Kidney capillary endothelial cell (primary cell): Measurements from ENCODE around the gene AMMECR1L.
A peak's percentile ranks its signal among the peaks of the same experiment; 100 is the strongest.
"Not testable (repeated sequence)": the region's sequence is repeated elsewhere in the genome, so short reads cannot be mapped to it uniquely, and the experiment has no call there.

ENCODE experiments used
- DNase-seq: peaks from one replicate; pipeline ENCODE4 v3.0.0-alpha.2; 2018; ENCODE audit warnings: low spot score

Gene AMMECR1L

DNA sequence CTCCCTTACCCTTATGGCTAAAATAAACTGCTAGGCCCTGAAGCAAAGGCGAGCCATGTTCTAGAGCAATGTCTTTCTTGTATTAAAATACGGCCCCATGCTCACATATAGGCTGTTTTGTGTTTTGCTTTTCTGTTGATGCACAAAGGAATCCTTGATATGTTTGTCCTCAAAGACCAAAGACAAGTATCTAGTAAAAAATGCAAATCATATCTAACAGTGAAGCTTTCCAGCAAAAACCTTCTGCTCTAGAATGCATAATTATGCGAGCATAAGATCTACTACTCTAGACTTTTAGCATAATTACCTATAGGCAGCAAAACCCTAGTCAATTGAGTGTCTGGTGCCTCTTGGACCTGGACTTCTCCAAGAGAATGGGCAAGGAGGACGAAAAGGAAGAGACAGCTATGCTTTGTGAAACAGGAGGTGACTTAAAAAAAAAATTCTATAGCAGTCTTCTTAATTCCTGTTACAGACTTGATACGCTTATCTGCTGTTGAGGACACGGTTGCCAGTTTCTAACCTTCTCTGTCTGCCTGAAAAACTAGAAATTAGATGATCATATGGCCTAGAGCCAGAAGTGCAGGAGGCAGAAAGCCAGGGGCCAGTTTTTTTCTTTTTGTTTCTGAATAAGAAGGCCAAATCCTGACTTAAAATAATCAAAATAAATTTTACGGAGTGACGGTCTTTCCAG lies 1.5 kb upstream of the AMMECR1L start:
- peak; percentile 7 for DNase-seq

DNA sequence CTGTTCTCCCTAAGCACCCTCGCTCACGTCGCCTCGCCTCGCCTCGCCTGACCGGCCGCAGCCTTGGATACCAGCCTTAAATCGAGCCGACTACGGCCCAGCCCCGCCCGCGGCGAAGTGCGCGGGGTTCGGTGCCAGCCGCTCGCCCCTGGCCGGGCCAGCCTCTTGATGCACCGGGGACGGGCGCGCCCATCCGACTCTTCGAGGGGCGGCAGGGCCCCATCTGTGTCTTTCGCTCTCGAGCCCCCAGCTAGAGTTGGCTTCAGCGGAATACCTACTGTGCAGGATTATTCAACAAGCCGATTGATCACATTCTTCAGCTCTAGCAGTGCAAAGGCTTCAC lies 808 bp upstream of the AMMECR1L start:
- not testable (repeated sequence) for DNase-seq

DNA sequence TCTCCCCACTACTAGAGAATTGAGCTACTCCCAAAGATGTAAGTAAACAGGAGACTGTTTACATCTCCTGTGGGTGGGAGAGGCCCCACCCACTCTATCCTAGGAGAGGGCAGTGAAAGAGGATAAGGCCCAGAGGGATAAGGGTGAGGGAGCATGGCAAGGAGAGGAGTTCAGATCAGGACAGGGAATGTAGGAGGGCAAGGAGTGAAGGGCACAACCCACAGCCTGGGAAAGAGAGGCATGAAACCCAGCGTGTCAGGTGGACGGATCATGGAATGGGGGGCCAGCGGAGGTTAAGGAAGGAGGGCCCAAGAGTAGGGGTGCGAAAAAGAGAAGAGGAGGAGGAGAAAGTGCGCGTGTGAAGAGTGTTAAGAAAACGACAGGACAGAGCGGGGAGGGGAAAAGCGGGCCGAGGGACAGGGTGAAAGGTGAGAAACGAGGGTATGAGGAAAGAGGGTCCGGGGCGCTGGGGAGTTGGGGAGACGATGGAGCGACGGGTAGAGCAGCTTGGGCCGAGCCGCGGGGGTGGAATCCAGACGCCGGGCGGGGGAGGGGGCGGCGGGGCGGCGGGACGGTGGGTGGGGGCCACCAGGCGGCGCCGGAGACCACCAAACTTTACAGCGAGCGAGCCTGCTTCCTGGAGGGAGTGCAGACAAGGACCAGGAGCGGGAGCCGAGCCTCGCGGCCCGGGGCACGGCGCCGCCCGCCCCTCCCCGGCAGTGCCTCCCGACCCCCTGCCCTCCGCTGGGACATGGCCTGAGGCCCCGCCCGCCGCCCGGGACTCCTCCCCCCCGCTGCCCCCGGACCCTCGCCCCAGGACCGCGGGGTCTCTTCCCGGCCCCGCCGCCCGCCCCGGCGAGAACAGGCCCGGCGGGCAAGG lies 655 bp downstream of the AMMECR1L start:
- not testable (repeated sequence) for DNase-seq

DNA sequence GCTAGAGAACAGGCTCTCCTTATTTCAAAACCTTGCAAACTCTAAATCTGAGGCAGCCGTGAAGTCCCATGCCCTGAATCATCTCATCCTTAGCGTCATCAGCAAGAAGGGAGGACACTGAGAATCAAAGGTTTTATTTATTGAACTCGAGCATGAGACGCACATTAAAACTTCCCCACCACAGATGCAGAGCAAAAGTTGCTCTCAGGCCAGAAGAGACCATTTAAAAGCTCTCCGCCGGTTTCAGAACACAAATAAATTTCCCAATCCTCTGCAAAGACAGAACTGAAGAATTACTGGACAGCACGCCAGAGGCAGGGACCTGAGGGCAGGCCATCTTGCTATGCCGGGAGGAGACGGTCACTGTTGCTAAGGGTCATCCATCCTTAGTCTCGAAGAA lies 1.3 kb downstream of the AMMECR1L start:
- DNase-seq: peak; percentile 21

DNA sequence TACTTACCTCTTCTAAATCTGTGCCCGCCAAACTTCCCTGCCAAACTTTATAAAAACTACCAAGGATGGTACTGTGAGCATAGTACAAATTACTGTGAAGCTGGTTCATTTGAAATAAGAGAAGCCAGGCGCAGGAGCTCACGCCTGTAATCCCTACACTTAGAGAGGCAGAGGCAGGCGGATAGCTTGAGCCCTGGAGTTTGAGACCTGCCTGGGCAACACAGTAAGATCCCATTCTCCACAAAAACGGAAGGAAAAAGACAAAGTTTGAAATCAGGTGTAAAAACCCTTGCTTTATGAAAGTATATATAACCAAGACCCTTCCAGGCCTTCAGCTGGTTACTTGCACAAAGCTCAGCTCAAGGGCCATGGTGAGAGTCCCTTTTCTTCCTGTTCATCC lies 5.9 kb downstream of the AMMECR1L start:
- DNase-seq: no peak

DNA sequence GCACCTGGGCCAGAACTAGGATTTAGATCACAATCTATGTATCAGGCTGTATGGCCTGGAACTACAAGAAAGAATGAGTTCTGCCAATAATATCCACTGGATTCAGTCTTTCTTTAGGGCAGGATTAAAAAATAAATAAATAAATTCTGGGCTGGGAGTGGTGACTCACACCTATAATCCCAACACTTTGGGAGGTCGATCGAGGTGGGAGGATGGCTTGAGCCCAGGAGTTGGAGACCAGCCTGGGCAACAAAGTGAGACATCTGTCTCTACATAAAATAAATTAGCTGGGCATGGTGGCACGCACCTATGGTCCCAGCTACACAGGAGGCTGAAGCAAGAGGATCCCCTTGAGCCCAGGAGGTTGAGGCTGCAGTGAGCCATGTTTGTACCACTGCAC lies 8.1 kb downstream of the AMMECR1L start:
- no peak for DNase-seq

GRCh38 chr2:127877136-127877535 lies 8.6 kb downstream of the AMMECR1L start:
- DNase-seq: no peak

DNA sequence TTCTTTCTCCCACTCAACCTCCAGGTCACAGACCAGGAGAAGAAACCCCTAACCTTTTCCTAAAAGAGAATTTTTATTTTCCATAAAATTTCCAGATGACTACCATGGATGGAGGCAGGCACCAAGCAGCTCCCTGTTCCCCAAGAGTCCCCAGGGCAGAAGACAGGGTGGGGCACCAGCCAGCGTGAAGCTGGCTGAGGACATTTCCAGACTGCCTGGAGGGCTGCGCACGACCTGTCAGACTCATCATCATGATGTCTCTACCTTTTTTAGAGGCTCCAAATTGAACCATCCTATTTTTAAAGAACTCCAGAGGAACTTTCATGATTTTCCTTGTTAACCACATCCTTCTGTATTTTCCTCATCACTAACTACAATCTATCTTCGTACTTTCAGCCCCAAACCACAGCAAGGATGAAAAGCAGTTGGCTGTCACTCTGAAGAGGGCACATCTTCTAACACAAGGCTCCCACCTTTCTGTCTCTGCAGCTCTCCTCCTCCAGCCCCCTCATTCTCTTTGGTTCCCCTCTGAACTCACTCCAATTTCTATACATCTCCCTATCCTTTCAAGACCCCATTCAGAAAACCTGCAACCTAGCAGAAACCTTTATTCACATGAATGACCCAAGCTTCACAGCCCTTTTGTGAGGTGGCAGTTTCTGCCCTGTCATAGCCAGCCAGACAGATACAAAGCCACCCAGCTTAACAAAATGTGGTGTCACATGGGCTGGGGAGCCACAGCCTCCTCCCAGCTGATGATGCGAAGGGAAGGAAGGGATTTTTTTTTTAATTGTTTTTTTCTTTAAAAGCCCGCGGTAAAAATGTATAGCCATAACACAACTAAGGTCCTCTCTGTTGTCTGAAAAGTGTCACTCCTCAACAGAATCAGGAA lies 11.1 kb downstream of the AMMECR1L start:
- DNase-seq: no peak

GRCh38 chr2:127873707-127874303 lies 12.0 kb downstream of the AMMECR1L start:
- DNase-seq: no peak

GRCh38 chr2:127872354-127872753 lies 13.4 kb downstream of the AMMECR1L start:
- no peak for DNase-seq

GRCh38 chr2:127865926-127866325 lies 19.8 kb downstream of the AMMECR1L start:
- no peak for DNase-seq

DNA sequence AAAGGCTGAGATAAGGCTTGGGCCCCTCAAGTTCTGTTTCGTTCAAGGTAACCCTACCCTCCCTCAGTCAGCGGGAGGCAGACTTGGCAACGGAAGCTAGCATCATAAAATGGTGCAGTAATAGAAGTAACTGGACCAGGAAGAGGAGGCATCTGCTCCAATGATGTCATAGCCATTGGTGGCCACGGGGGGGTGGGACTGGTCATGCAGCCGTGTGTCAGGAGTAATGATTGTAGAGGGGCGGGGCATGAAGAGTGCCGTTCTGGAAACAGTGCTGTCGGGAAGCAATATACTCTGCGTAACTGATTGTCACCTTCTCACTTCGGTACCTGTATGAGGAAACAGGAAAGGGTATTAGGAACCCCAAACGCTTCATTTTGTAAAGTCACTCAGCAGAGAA lies 20.9 kb downstream of the AMMECR1L start:
- DNase-seq: no peak

DNA sequence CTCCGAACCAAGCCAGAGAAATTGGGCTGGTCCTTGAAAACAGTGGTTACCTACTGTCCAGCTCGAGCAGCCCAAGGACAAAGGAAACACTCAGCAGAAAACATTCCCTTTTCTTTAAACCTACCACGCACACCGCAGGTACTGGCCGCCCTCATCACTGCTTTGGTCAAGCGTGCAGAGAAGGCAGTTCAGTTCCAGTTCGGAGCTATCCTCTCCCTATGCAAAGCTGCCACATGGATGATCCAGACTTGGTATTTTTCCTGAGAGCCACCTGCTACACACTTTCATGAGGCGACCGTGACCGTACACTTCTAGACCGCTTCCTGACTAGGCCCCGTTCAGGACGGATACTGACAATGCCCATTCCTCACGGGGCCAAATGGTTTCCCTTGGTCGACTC lies 23.5 kb downstream of the AMMECR1L start:
- no peak for DNase-seq

DNA sequence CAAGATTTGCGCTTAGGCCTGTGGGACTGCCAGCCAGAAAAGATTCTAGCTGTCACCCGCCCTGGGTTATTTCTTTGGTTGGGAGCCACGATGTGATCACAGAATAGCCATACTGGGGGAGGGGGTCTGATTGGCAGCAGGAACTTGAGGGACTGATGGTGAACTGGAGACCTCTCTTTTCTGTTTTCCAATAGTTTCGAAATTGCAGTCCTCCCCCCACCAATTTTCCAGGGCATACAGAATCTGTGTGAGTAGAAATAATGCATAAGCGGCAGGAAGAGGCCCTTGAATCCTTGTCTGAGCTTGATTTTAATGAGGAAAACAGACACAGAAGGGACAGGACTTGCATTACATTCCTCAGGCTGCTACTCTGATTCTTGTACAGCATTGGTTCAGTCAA lies 25.6 kb downstream of the AMMECR1L start:
- no peak for DNase-seq

DNA sequence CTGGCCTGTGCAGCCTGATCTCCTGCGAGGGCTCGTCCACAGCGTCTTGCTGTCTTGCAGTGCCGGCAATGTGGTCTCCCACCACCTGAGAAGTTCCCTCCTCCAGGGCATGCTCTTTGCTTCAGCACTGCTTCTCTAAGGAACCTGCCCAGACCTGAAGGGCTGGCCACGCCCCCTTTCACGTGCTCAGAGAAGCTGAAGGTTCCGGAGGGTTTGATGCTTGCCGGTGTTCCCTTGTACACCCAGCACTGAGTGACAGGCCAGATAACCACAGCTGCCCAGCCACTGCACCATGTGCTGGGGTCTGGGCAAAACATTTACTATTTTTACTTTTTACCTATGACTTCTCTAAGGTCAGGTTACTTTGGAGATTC lies 26.1 kb downstream of the AMMECR1L start:
- no peak for DNase-seq

- no peak for DNase-seq
Measured at GRCh38 chr2:127857265-127857808, 28.4 kb downstream of the AMMECR1L start.

DNA sequence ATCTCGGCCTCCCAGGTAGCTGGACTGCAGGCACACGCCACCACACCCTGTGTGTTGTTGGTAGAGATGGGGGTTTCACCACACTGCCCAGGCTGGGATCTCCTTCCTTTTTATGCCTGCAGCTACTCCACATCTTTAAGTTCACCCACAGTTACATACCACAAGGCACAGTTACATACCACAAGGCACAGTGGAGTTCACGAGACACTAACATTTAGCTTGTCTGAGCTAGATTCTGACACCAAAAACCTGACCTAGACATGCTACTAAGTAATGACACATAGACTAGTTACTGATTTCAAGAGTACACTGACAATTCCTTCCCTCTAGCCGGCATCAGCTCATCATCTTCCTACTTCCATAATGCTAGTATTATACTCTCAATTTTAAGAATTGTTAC lies 32.1 kb downstream of the AMMECR1L start:
- no peak for DNase-seq

DNA sequence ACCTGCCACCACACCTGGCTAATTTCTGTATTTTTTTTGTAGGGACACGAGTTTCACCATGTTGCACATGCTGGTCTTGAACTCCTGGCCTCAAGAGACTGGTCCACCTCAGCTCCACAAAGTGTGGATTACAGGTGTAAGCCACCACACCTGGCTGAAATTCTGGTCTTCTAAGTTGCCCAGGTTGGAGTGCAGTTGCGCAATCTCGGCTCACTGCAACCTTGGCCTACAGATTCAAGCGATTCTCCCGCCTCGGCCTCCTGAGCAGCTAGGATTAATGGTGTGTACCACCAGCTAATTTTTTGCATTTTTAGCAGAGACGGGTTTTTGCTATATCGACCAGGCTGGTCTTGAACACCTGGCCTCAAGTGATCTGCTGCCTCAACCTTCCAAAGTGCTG lies 33.4 kb downstream of the AMMECR1L start:
- no peak for DNase-seq

GRCh38 chr2:127847931-127848330 lies 37.8 kb downstream of the AMMECR1L start:
- DNase-seq: no peak

DNA sequence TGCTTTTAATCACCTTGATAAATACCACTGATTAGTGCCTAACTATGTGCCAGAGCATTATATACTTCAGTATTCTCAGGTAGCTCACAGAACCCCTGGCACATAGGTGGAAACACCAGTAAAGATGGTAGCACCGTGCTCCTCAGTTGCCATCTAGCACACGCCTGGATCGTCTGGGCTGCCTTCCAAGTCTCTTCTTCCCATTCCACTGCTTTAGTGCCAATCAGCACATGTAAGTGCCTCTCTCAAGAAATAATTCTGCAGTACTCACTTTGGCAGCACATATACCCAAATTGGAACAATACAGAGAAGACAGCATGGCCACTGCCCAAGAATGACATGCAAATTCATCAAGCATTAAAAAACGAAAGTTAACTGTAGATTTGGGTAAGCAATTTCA lies 40.8 kb downstream of the AMMECR1L start:
- no peak for DNase-seq

- DNase-seq: no peak
Measured at GRCh38 chr2:127843677-127844076, 42.1 kb downstream of the AMMECR1L start.
